ENCODE results near the gene RNF144B.
"Not testable (repeated sequence)": the region's sequence is repeated elsewhere in the genome, so short reads cannot be mapped to it uniquely, and the experiment has no call there.

RNF144B gene

GRCh38 chr6:18400831-18401446 is 13.8 kb downstream of the RNF144B start:
- Histone ChIP-seq H3K36me3 (ENCODE audit: insufficient read depth) (no peaks in the 10 kb centered on the region), H3K27me3 (ENCODE audit: insufficient read depth, low read depth) (no peaks in the 10 kb centered on the region), H3K4me2 (no peak overlapping the region)

GRCh38 chr6:18404965-18405364 is 17.8 kb downstream of the RNF144B start:
- H3K9ac ChIP-seq; H3K36me3 ChIP-seq (ENCODE audit: insufficient read depth); H4K20me1 ChIP-seq (ENCODE audit: insufficient read depth); H3K4me1 ChIP-seq (ENCODE audit: low read depth, poor library complexity, severe bottlenecking); H3K27me3 ChIP-seq (ENCODE audit: insufficient read depth, low read depth); H3K4me2 ChIP-seq; H3K27ac ChIP-seq; H3K4me3 ChIP-seq (IDR thresholded peaks at IDR 0.05; ENCODE audit: insufficient read depth, low read depth, low read length); H3K79me2 ChIP-seq (ENCODE audit: insufficient read depth, low read depth); H2AFZ ChIP-seq (ENCODE audit: low read depth): not testable (repeated sequence)

More at GRCh38 chr6:18400831-18401446, 13.8 kb downstream of the RNF144B start:
- no peak overlapping the region for H2AFZ ChIP-seq (ENCODE audit: low read depth)
- no peak overlapping the region for H3K9ac ChIP-seq
- H4K20me1 ChIP-seq (ENCODE audit: insufficient read depth) = no peaks in the 10 kb centered on the region
- TF ChIP-seq CTCF (conservative IDR thresholded peaks at IDR 0.05; ENCODE audit: low read depth, low read length) = no peak
- no peaks in the 10 kb centered on the region for H3K79me2 ChIP-seq (ENCODE audit: insufficient read depth, low read depth)
- H3K27ac ChIP-seq = no peak overlapping the region
- no peaks in the 10 kb centered on the region for H3K4me1 ChIP-seq (ENCODE audit: low read depth, poor library complexity, severe bottlenecking)
- no peak overlapping the region for H3K4me3 ChIP-seq (IDR thresholded peaks at IDR 0.05; ENCODE audit: insufficient read depth, low read depth, low read length)

GRCh38 chr6:18405477-18406293 is 18.5 kb downstream of the RNF144B start:
- Histone ChIP-seq H3K79me2 (ENCODE audit: insufficient read depth, low read depth) (no peaks in the 10 kb centered on the region), H3K4me1 (ENCODE audit: low read depth, poor library complexity, severe bottlenecking) (no peaks in the 10 kb centered on the region), H2AFZ (ENCODE audit: low read depth) (no peak overlapping the region), H3K4me3 (IDR thresholded peaks at IDR 0.05; ENCODE audit: insufficient read depth, low read depth, low read length) (no peak overlapping the region), H4K20me1 (ENCODE audit: insufficient read depth) (no peaks in the 10 kb centered on the region), H3K36me3 (ENCODE audit: insufficient read depth) (no peaks in the 10 kb centered on the region), H3K4me2 (no peak overlapping the region), H3K27ac (no peak overlapping the region), H3K27me3 (ENCODE audit: insufficient read depth, low read depth) (no peaks in the 10 kb centered on the region), H3K9ac (no peak overlapping the region)
- TF ChIP-seq CTCF (conservative IDR thresholded peaks at IDR 0.05; ENCODE audit: low read depth, low read length) = no peak

- Histone ChIP-seq H3K36me3 (ENCODE audit: insufficient read depth) (no peaks in the 10 kb centered on the region), H3K4me2 (no peak overlapping the region), H4K20me1 (ENCODE audit: insufficient read depth) (no peaks in the 10 kb centered on the region), H3K9ac (no peak overlapping the region), H2AFZ (ENCODE audit: low read depth) (no peak overlapping the region), H3K27me3 (ENCODE audit: insufficient read depth, low read depth) (no peaks in the 10 kb centered on the region), H3K79me2 (ENCODE audit: insufficient read depth, low read depth) (no peaks in the 10 kb centered on the region), H3K4me3 (IDR thresholded peaks at IDR 0.05; ENCODE audit: insufficient read depth, low read depth, low read length) (no peak overlapping the region), H3K27ac (no peak overlapping the region), H3K4me1 (ENCODE audit: low read depth, poor library complexity, severe bottlenecking) (no peaks in the 10 kb centered on the region)
- TF ChIP-seq CTCF (conservative IDR thresholded peaks at IDR 0.05; ENCODE audit: low read depth, low read length) = no peak
Observed at GRCh38 chr6:18406955-18407749, 20.0 kb downstream of the RNF144B start.

GRCh38 chr6:18409602-18410001 is 22.5 kb downstream of the RNF144B start:
- not testable (repeated sequence) for H3K27me3 ChIP-seq (ENCODE audit: insufficient read depth, low read depth); H3K27ac ChIP-seq; H3K4me2 ChIP-seq; H3K4me1 ChIP-seq (ENCODE audit: low read depth, poor library complexity, severe bottlenecking); H4K20me1 ChIP-seq (ENCODE audit: insufficient read depth); H3K4me3 ChIP-seq (IDR thresholded peaks at IDR 0.05; ENCODE audit: insufficient read depth, low read depth, low read length); H3K36me3 ChIP-seq (ENCODE audit: insufficient read depth); H3K79me2 ChIP-seq (ENCODE audit: insufficient read depth, low read depth); H2AFZ ChIP-seq (ENCODE audit: low read depth); H3K9ac ChIP-seq
